Suprapubic skin (tissue), 4 donors: Measurements from ENCODE around the gene CNR1. TPM values are rescaled to one million over a fixed set of nuclear protein-coding genes. Genes with fewer than 3 reads are reported as not detected.

Source experiments
- DNase-seq, 2 donors: peaks; one replicate each; pipeline ENCODE4 v3.0.0-alpha.2; 2019; ENCODE audit warnings: low spot score in 2 of 2
- H3K27ac ChIP-seq: fragments of 200-600 bp; sonication (generic); one replicate; pipeline ENCODE4 v1.5.1; 2019
- H3K27me3 ChIP-seq: fragments of 200-600 bp; sonication (generic); one replicate; pipeline ENCODE4 v1.5.1; 2019
- H3K36me3 ChIP-seq: fragments of 200-600 bp; sonication (generic); one replicate; pipeline ENCODE4 v1.5.1; 2019
- H3K4me1 ChIP-seq: fragments of 200-600 bp; sonication (generic); one replicate; pipeline ENCODE4 v1.5.1; 2019
- H3K4me3 ChIP-seq: fragments of 200-600 bp; sonication (generic); one replicate; pipeline ENCODE4 v1.5.1; 2019; ENCODE audit warnings: mild to moderate bottlenecking
- H3K9me3 ChIP-seq: fragments of 200-600 bp; sonication (generic); one replicate; pipeline ENCODE4 v1.5.1; 2019
- EP300 ChIP-seq: sonication (generic); formaldehyde crosslinking; IDR thresholded peaks from one replicate; pipeline ENCODE4 v1.6.1; 2017; ENCODE audit warnings: antibody characterized with exemption
- POLR2A ChIP-seq, 2 donors: fragments of 450-650 bp; IDR thresholded peaks; one replicate each; pipeline ENCODE4 v1.6.1; 2017; ENCODE audit warnings: antibody characterized with exemption in 2 of 2, mild to moderate bottlenecking in 2 of 2, moderate library complexity in 2 of 2
- POLR2AphosphoS5 ChIP-seq, 3 donors: sonication (generic); formaldehyde crosslinking; IDR thresholded peaks; one replicate each; pipeline ENCODE4 v1.6.1; 2017; ENCODE audit warnings: antibody characterized with exemption in 3 of 3
- WGBS: methylation state at CpG from one replicate; pipeline ENCODE4 v1.1.5; 2018; 5-methylcytosine and 5-hydroxymethylcytosine counted together
- total RNA-seq, 4 donors: library from RNA; depleted of rRNA; stranded (reverse); fragments of >200 nt; gene quantifications; one replicate each; pipeline ENCODE4 v1.1.0, GENCODE V29; 2016
- TF ChIP-seq, protein P1 (sequence below), 2 donors: fragments of 200-600 bp in 1 of 2; fragments of 450-650 bp in 1 of 2; sonication (generic) in 1 of 2; IDR thresholded peaks; one replicate each; pipeline ENCODE4 v1.5.1; 2016 to 2019; ENCODE audit warnings: antibody characterized with exemption in 2 of 2, mild to moderate bottlenecking in 1 of 2, moderate library complexity in 1 of 2

CNR1 gene
- total RNA-seq, 4 donors from 2014 or later, result 3.7 to 12.2 (median 6.4) TPM

DNA sequence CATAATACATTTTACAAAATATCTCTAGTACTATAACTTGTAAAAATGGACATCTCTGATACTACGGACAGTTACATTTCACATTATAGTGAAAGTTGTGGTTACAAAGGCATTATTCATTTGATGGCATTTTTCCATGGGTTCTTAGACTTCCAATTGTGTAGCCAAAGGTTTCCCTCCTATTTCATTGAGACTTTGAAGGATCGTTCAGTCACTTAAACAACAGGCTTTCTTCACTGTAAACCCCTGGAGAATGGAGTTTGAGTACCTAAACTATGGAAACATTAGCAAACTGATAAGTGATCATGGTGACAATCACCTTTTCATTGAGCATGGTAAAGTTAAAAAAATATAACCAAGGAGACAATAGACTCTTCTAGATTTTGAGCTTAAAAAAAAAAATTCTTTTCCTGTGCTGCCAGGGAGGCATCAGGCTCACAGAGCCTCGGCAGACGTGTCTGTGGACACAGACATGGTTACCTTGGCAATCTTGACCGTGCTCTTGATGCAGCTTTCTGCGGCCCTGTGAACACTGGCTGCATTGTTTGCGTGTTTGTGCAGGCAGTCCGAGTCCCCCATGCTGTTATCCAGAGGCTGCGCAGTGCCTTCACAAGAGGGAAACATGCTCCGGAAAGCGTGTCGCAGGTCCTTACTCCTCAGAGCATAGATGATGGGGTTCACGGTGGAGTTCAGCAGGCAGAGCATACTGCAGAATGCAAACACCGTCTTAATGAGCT, 22.6 kb downstream of the CNR1 start:
- no peak for DNase-seq
- WGBS, result 79% methylated on average over 14 of the region's 14 CpGs

DNA sequence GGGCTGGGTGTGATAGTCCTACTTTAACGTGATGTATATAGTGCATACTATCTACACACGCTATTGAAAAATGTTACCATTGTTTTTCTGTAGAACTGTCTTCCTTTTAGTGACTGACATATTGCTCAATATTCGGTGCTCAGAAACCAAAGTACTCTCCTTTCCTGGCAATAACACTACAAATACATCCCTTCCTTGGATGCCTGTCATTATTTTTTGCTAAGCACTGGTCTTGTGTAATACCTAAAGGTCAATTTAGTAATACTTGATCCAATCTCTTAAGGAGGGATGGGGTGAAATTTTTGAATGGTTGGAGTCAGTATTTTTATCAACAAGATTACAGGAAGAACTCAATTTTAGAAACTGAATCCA, 23.9 kb downstream of the CNR1 start:
- no peaks in the 10 kb centered on the region for H3K9me3 ChIP-seq
- no peak overlapping the region for H3K27ac ChIP-seq
- DNase-seq, result no peak
- TF ChIP-seq EP300, result no peak
- no peaks in the 10 kb centered on the region for H3K27me3 ChIP-seq
- peaks cover 6% of the 10 kb centered on the region for H3K36me3 ChIP-seq
- H3K4me3 ChIP-seq, result no peak overlapping the region
- no peaks in the 10 kb centered on the region for H3K4me1 ChIP-seq
- WGBS, result 86% methylated on average over 3 of the region's 3 CpGs

More for the DNA sequence above, 22.6 kb downstream of the CNR1 start:
- TF ChIP-seq, protein P1, sequence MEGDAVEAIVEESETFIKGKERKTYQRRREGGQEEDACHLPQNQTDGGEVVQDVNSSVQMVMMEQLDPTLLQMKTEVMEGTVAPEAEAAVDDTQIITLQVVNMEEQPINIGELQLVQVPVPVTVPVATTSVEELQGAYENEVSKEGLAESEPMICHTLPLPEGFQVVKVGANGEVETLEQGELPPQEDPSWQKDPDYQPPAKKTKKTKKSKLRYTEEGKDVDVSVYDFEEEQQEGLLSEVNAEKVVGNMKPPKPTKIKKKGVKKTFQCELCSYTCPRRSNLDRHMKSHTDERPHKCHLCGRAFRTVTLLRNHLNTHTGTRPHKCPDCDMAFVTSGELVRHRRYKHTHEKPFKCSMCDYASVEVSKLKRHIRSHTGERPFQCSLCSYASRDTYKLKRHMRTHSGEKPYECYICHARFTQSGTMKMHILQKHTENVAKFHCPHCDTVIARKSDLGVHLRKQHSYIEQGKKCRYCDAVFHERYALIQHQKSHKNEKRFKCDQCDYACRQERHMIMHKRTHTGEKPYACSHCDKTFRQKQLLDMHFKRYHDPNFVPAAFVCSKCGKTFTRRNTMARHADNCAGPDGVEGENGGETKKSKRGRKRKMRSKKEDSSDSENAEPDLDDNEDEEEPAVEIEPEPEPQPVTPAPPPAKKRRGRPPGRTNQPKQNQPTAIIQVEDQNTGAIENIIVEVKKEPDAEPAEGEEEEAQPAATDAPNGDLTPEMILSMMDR (IDR thresholded peaks at IDR 0.05), result no peak
- no peak for TF ChIP-seq POLR2A (IDR thresholded peaks at IDR 0.05)
- TF ChIP-seq EP300, result no peak
- no peak for TF ChIP-seq POLR2AphosphoS5 (IDR thresholded peaks at IDR 0.05)
- Histone ChIP-seq H3K9me3 (no peaks in the 10 kb centered on the region), H3K27me3 (no peaks in the 10 kb centered on the region), H3K36me3 (peaks cover 6% of the 10 kb centered on the region), H3K4me3 (no peak overlapping the region), H3K4me1 (no peaks in the 10 kb centered on the region), H3K27ac (no peak overlapping the region)

DNA sequence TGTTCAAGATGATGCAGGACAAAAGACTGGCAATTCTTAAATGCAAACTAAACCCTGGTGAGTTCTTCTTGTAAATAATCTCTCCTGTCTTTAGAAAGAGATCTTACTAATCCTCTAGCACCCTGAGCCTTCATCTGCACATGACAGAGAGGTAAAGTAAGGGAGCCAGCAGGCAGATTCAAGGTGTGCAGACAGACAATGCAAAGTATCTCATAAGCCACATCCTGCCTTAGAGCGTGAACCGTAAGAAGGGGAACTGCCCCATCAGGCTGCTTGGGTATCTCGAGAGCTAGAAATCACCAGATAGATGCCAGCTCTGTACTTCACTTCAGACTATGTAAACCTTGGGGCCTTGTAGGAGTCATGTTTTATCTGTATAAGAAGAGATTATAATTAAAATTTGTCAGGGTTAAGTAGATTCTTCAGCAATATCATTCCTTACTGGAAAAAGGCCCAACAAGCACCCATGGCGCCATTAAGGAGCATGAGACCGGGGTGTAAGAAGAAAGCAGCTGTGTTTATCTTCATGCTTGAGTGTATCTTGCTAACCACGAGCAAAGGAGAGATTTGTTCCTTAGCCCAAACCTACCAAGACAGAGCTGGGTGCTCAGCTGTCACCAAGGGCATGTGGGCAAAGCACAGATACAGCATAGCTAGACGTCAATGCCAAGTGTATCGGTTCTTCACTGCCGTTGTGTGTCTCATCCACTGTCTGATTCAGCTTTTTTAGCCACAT, 24.4 kb downstream of the CNR1 start:
- H3K4me1 ChIP-seq, result no peaks in the 10 kb centered on the region
- peaks cover 6% of the 10 kb centered on the region for H3K36me3 ChIP-seq
- H3K27ac ChIP-seq, result no peak overlapping the region
- no peaks in the 10 kb centered on the region for H3K9me3 ChIP-seq
- H3K4me3 ChIP-seq, result no peak overlapping the region
- no peaks in the 10 kb centered on the region for H3K27me3 ChIP-seq
- DNase-seq, result no peak
- no peak for TF ChIP-seq POLR2AphosphoS5 (IDR thresholded peaks at IDR 0.05)
- no peak for TF ChIP-seq POLR2A (IDR thresholded peaks at IDR 0.05)
- TF ChIP-seq, protein P1 (IDR thresholded peaks at IDR 0.05), result no peak
- no peak for TF ChIP-seq EP300
- 77% methylated on average over 9 of the region's 9 CpGs for WGBS

GRCh38 chr6:88137915-88138314, 28.2 kb downstream of the CNR1 start:
- H3K9me3 ChIP-seq, result no peaks in the 10 kb centered on the region
- no peaks in the 10 kb centered on the region for H3K4me1 ChIP-seq
- H3K36me3 ChIP-seq, result no peaks in the 10 kb centered on the region
- 63% methylated on average over 1 of the region's 1 CpG for WGBS
- H3K27me3 ChIP-seq, result no peaks in the 10 kb centered on the region
- H3K4me3 ChIP-seq, result no peak overlapping the region
- H3K27ac ChIP-seq, result no peak overlapping the region
- DNase-seq, result no peak
- TF ChIP-seq, protein P1 (IDR thresholded peaks at IDR 0.05), result no peak
- TF ChIP-seq POLR2A (IDR thresholded peaks at IDR 0.05), result no peak
- TF ChIP-seq EP300, result no peak
- TF ChIP-seq POLR2AphosphoS5 (IDR thresholded peaks at IDR 0.05), result no peak

DNA sequence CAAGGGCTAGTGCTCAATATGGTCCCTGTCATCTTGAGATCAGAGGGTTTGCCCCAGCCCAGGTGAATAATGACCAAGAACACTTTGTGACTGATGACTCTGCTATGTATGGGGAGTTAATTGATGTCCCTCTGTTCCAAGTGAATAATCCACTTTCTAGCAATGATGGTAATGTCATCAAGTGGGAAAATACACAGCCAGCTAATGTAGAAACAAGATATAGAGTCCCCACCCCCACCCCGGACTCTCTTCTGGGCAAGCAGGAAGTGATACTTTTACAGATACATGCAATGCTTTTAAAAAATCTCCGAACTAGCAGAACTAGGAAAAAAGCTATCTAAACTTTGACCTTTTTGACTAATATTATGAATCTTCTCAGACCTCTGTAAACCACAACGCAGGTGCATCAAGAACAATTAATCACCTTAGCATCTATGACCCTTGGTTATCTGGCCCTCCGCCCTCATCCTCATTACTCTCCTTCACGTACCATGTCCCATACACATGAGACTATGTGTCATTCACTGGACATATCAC, 30.5 kb downstream of the CNR1 start:
- no peaks in the 10 kb centered on the region for H3K27me3 ChIP-seq
- no peaks in the 10 kb centered on the region for H3K9me3 ChIP-seq
- no peaks in the 10 kb centered on the region for H3K4me1 ChIP-seq
- DNase-seq, result no peak
- H3K36me3 ChIP-seq, result no peaks in the 10 kb centered on the region
- TF ChIP-seq, protein P1 (IDR thresholded peaks at IDR 0.05), result no peak
- no peak for TF ChIP-seq POLR2A (IDR thresholded peaks at IDR 0.05)
- no peak for TF ChIP-seq POLR2AphosphoS5 (IDR thresholded peaks at IDR 0.05)
- TF ChIP-seq EP300, result no peak
- WGBS, result 83% methylated on average over 5 of the region's 5 CpGs
- H3K27ac ChIP-seq, result no peak overlapping the region
- no peak overlapping the region for H3K4me3 ChIP-seq
